Measurements from ENCODE around the gene MXI1.

DNA sequence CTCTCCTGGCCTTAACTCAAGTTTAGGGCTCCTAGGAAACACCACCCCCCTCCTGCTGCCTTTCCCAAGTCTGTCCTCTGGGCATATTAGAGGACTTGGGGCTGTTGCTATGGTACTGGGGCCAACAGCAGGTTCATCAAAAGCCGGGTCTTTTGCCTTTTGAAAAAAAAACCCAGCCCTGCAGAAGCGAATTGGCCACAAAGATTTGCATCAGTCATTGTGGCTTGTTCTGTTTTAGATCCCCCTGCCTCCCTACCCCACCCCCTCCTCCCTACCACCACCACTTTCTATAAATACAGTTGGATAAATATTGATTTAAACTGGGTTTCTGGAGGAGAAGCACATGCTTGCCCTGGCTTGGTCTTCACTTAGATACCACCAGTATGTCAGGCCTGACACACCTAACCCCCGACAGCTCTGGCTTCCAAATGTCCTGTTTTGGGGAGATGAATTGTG lies 7.0 kb downstream of the MXI1 start:
- no peak for TF ChIP-seq CTCF (conservative IDR thresholded peaks at IDR 0.05; ENCODE audit: low read length)
- no peak for TF ChIP-seq EZH2phosphoT487 (IDR thresholded peaks at IDR 0.05; ENCODE audit: borderline replicate concordance)

Data from Loucy (cell line).